IPS-15b (cell line): ENCODE measurements around the gene DZANK1.

Source experiments
- H3K27me3 ChIP-seq: one replicate; pipeline ENCODE4 v1.6.1; 2013; ENCODE audit warnings: low read length; ENCODE audit not compliant: control insufficient read depth, insufficient read depth
- H3K36me3 ChIP-seq: one replicate; pipeline ENCODE4 v1.6.1; 2013; ENCODE audit warnings: low read length; ENCODE audit not compliant: control insufficient read depth, insufficient read depth
- H3K4me1 ChIP-seq: one replicate; pipeline ENCODE4 v1.6.1; 2013; ENCODE audit warnings: mild to moderate bottlenecking, low read length; ENCODE audit not compliant: control insufficient read depth, insufficient read depth
- H3K4me3 ChIP-seq: one replicate; pipeline ENCODE4 v1.5.1; 2013; ENCODE audit warnings: low read depth, low read length
- H3K9ac ChIP-seq: one replicate; pipeline ENCODE4 v1.6.1; 2013; ENCODE audit warnings: low read depth, mild to moderate bottlenecking, low read length
- H3K9me3 ChIP-seq: one replicate; pipeline ENCODE4 v1.6.1; 2013; ENCODE audit warnings: mild to moderate bottlenecking, low read length; ENCODE audit not compliant: control insufficient read depth, insufficient read depth

Gene DZANK1

GRCh38 chr20:18496042-18496441 is 29.2 kb upstream of the DZANK1 start:
- H3K9ac ChIP-seq: no peak overlapping the region
- no peaks in the 10 kb centered on the region for H3K27me3 ChIP-seq
- no peaks in the 10 kb centered on the region for H3K36me3 ChIP-seq
- H3K4me1 ChIP-seq: no peaks in the 10 kb centered on the region
- H3K9me3 ChIP-seq: no peaks in the 10 kb centered on the region
- peak overlapping the region; percentile 99 for H3K4me3 ChIP-seq

GRCh38 chr20:18488301-18488700 is 21.5 kb upstream of the DZANK1 start:
- no peaks in the 10 kb centered on the region for H3K36me3 ChIP-seq
- no peaks in the 10 kb centered on the region for H3K9me3 ChIP-seq
- no peaks in the 10 kb centered on the region for H3K4me1 ChIP-seq

GRCh38 chr20:18481596-18481995 is 14.8 kb upstream of the DZANK1 start:
- no peak overlapping the region for H3K9ac ChIP-seq
- no peaks in the 10 kb centered on the region for H3K4me1 ChIP-seq
- H3K9me3 ChIP-seq: no peaks in the 10 kb centered on the region
- H3K27me3 ChIP-seq: no peaks in the 10 kb centered on the region
- peaks cover 7% of the 10 kb centered on the region for H3K36me3 ChIP-seq
- no peak overlapping the region for H3K4me3 ChIP-seq

More at GRCh38 chr20:18488301-18488700, 21.5 kb upstream of the DZANK1 start:
- Histone ChIP-seq H3K9ac (no peak overlapping the region), H3K4me3 (no peak overlapping the region), H3K27me3 (no peaks in the 10 kb centered on the region)

- no peak overlapping the region for H3K4me3 ChIP-seq
- H3K36me3 ChIP-seq: peaks cover 11% of the 10 kb centered on the region
- H3K27me3 ChIP-seq: no peaks in the 10 kb centered on the region
- H3K4me1 ChIP-seq: no peaks in the 10 kb centered on the region
- H3K9me3 ChIP-seq: no peaks in the 10 kb centered on the region
- no peak overlapping the region for H3K9ac ChIP-seq
These were observed 11.0 kb upstream of the DZANK1 start for GRCh38 chr20:18477821-18478220.

- Histone ChIP-seq H3K27me3 (no peaks in the 10 kb centered on the region), H3K4me3 (no peak overlapping the region), H3K9ac (no peak overlapping the region), H3K4me1 (no peaks in the 10 kb centered on the region), H3K9me3 (no peaks in the 10 kb centered on the region), H3K36me3 (peaks cover 8% of the 10 kb centered on the region)
These were observed 10.4 kb upstream of the DZANK1 start for GRCh38 chr20:18477218-18477617.

- Histone ChIP-seq H3K9ac (no peak overlapping the region), H3K4me1 (peaks cover 3% of the 10 kb centered on the region), H3K4me3 (peak overlapping the region; percentile 98), H3K9me3 (no peaks in the 10 kb centered on the region), H3K27me3 (no peaks in the 10 kb centered on the region), H3K36me3 (no peaks in the 10 kb centered on the region)
These were observed 296 bp downstream of the DZANK1 start for GRCh38 chr20:18466574-18466893.

- H3K4me1 ChIP-seq: peaks cover 3% of the 10 kb centered on the region
- H3K9ac ChIP-seq: no peak overlapping the region
- H3K4me3 ChIP-seq: peak overlapping the region; percentile 98
- no peaks in the 10 kb centered on the region for H3K9me3 ChIP-seq
- no peaks in the 10 kb centered on the region for H3K36me3 ChIP-seq
- H3K27me3 ChIP-seq: no peaks in the 10 kb centered on the region
These were observed 1.2 kb downstream of the DZANK1 start for GRCh38 chr20:18465536-18466200.

GRCh38 chr20:18456600-18456999 is 10.2 kb downstream of the DZANK1 start:
- Histone ChIP-seq H3K36me3 (no peaks in the 10 kb centered on the region), H3K9ac (no peak overlapping the region), H3K27me3 (no peaks in the 10 kb centered on the region), H3K9me3 (no peaks in the 10 kb centered on the region), H3K4me3 (no peak overlapping the region), H3K4me1 (no peaks in the 10 kb centered on the region)

GRCh38 chr20:18443886-18444285 is 22.9 kb downstream of the DZANK1 start:
- Histone ChIP-seq H3K27me3 (no peaks in the 10 kb centered on the region), H3K4me3 (no peak overlapping the region), H3K9ac (no peak overlapping the region), H3K9me3 (no peaks in the 10 kb centered on the region), H3K4me1 (no peaks in the 10 kb centered on the region), H3K36me3 (no peaks in the 10 kb centered on the region)

GRCh38 chr20:18440403-18440802 is 26.4 kb downstream of the DZANK1 start:
- Histone ChIP-seq H3K27me3 (no peaks in the 10 kb centered on the region), H3K4me1 (no peaks in the 10 kb centered on the region), H3K36me3 (no peaks in the 10 kb centered on the region), H3K4me3 (no peak overlapping the region), H3K9me3 (no peaks in the 10 kb centered on the region), H3K9ac (no peak overlapping the region)

- H3K36me3 ChIP-seq: no peaks in the 10 kb centered on the region
- no peak overlapping the region for H3K4me3 ChIP-seq
- no peaks in the 10 kb centered on the region for H3K9me3 ChIP-seq
- no peaks in the 10 kb centered on the region for H3K27me3 ChIP-seq
- H3K9ac ChIP-seq: no peak overlapping the region
- H3K4me1 ChIP-seq: no peaks in the 10 kb centered on the region
These were observed 30.0 kb downstream of the DZANK1 start for GRCh38 chr20:18436847-18437246.

GRCh38 chr20:18431206-18431605 is 35.6 kb downstream of the DZANK1 start:
- no peaks in the 10 kb centered on the region for H3K4me1 ChIP-seq
- H3K9ac ChIP-seq: no peak overlapping the region
- no peaks in the 10 kb centered on the region for H3K36me3 ChIP-seq
- H3K4me3 ChIP-seq: no peak overlapping the region
- no peaks in the 10 kb centered on the region for H3K27me3 ChIP-seq
- H3K9me3 ChIP-seq: no peaks in the 10 kb centered on the region
